Measurements from ENCODE around the gene STK24. TPM values are rescaled to one million over a fixed set of nuclear protein-coding genes. Genes with fewer than 3 reads are reported as not detected.

The STK24 gene
- total RNA-seq, 1 donor from 2014 or later = 190 TPM

- TF ChIP-seq, protein P1, sequence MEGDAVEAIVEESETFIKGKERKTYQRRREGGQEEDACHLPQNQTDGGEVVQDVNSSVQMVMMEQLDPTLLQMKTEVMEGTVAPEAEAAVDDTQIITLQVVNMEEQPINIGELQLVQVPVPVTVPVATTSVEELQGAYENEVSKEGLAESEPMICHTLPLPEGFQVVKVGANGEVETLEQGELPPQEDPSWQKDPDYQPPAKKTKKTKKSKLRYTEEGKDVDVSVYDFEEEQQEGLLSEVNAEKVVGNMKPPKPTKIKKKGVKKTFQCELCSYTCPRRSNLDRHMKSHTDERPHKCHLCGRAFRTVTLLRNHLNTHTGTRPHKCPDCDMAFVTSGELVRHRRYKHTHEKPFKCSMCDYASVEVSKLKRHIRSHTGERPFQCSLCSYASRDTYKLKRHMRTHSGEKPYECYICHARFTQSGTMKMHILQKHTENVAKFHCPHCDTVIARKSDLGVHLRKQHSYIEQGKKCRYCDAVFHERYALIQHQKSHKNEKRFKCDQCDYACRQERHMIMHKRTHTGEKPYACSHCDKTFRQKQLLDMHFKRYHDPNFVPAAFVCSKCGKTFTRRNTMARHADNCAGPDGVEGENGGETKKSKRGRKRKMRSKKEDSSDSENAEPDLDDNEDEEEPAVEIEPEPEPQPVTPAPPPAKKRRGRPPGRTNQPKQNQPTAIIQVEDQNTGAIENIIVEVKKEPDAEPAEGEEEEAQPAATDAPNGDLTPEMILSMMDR (IDR thresholded peaks at IDR 0.05; ENCODE audit: insufficient read depth, low read length, poor library complexity, severe bottlenecking) = no peak
- DNase-seq (ENCODE audit: low read depth) = no peak
These were observed 136.4 kb downstream of the STK24 start for GRCh38 chr13:98440390-98441055.

DNA sequence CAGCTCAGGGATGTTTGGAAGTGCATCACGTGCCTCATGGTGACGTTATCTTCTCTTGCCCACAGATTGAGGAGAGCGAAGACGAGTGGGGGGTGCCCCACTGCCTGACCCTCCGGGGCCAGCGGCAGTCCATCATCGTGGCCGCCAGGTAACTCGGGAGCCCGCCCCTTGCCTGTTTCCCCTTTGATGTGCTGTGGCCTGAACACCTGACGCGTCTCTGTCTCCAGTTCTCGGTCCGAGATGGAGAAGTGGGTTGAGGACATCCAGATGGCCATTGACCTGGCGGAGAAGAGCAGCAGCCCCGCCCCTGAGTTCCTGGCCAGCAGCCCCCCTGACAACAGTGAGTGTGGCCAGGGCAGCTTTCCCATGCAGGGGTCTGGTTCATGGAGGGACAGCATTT, 137.0 kb downstream of the STK24 start:
- Histone ChIP-seq H3K36me3 (ENCODE audit: control insufficient read depth, insufficient read depth, low read length) (peaks cover 2% of the 10 kb centered on the region), H3K27me3 (ENCODE audit: control insufficient read depth, insufficient read depth, low read length) (no peaks in the 10 kb centered on the region), H3K4me3 (ENCODE audit: low read depth, low read length) (no peak overlapping the region)
- TF ChIP-seq, protein P1 (IDR thresholded peaks at IDR 0.05; ENCODE audit: insufficient read depth, low read length, poor library complexity, severe bottlenecking) = no peak
- no peak for DNase-seq (ENCODE audit: low read depth)

More at GRCh38 chr13:98440390-98441055, 136.4 kb downstream of the STK24 start:
- Histone ChIP-seq H3K4me3 (ENCODE audit: low read depth, low read length) (no peak overlapping the region), H3K36me3 (ENCODE audit: control insufficient read depth, insufficient read depth, low read length) (peaks cover 2% of the 10 kb centered on the region), H3K27me3 (ENCODE audit: control insufficient read depth, insufficient read depth, low read length) (no peaks in the 10 kb centered on the region)

- peaks cover 2% of the 10 kb centered on the region for H3K36me3 ChIP-seq (ENCODE audit: control insufficient read depth, insufficient read depth, low read length)
- no peak for DNase-seq (ENCODE audit: low read depth)
- no peak overlapping the region for H3K4me3 ChIP-seq (ENCODE audit: low read depth, low read length)
- TF ChIP-seq, protein P1 (IDR thresholded peaks at IDR 0.05; ENCODE audit: insufficient read depth, low read length, poor library complexity, severe bottlenecking) = no peak
- H3K27me3 ChIP-seq (ENCODE audit: control insufficient read depth, insufficient read depth, low read length) = no peaks in the 10 kb centered on the region
These were observed 137.6 kb downstream of the STK24 start for GRCh38 chr13:98439126-98439828.

GRCh38 chr13:98438246-98439125, 138.4 kb downstream of the STK24 start:
- no peak for DNase-seq (ENCODE audit: low read depth)
- peaks cover 2% of the 10 kb centered on the region for H3K36me3 ChIP-seq (ENCODE audit: control insufficient read depth, insufficient read depth, low read length)
- H3K4me3 ChIP-seq (ENCODE audit: low read depth, low read length) = no peak overlapping the region
- H3K27me3 ChIP-seq (ENCODE audit: control insufficient read depth, insufficient read depth, low read length) = no peaks in the 10 kb centered on the region
- TF ChIP-seq, protein P1 (IDR thresholded peaks at IDR 0.05; ENCODE audit: insufficient read depth, low read length, poor library complexity, severe bottlenecking) = no peak

GRCh38 chr13:98436233-98436910, 140.5 kb downstream of the STK24 start:
- Histone ChIP-seq H3K27me3 (ENCODE audit: control insufficient read depth, insufficient read depth, low read length) (no peaks in the 10 kb centered on the region), H3K36me3 (ENCODE audit: control insufficient read depth, insufficient read depth, low read length) (peaks cover 4% of the 10 kb centered on the region), H3K4me3 (ENCODE audit: low read depth, low read length) (no peak overlapping the region)
- no peak for DNase-seq (ENCODE audit: low read depth)
- TF ChIP-seq, protein P1 (IDR thresholded peaks at IDR 0.05; ENCODE audit: insufficient read depth, low read length, poor library complexity, severe bottlenecking) = no peak

All from kidney epithelial cell (primary cell).